Choroid plexus epithelial cell (primary cell): Measurements from ENCODE around the gene LRFN2.

ENCODE experiments used
- DNase-seq: peaks from one replicate; pipeline ENCODE4 v3.0.0-alpha.2; 2010; ENCODE audit warnings: low read depth
- H3K4me3 ChIP-seq: 2 replicates; pipeline ENCODE4 v1.5.1; 2011; ENCODE audit warnings: low read depth, mild to moderate bottlenecking, control low read depth, low read length, moderate library complexity
- CTCF ChIP-seq: conservative IDR thresholded peaks from 2 replicates; pipeline ENCODE4 v1.5.1; 2011; ENCODE audit warnings: low read depth, mild to moderate bottlenecking, control low read depth, inconsistent platforms, low read length, moderate library complexity

The LRFN2 gene

GRCh38 chr6:40559056-40559455 lies 28.1 kb downstream of the LRFN2 start:
- DNase-seq: no peak
- TF ChIP-seq CTCF: no peak
- H3K4me3 ChIP-seq: no peak overlapping the region

GRCh38 chr6:40558102-40558501 lies 29.1 kb downstream of the LRFN2 start:
- no peak for TF ChIP-seq CTCF
- H3K4me3 ChIP-seq: no peak overlapping the region
- DNase-seq: no peak

DNA sequence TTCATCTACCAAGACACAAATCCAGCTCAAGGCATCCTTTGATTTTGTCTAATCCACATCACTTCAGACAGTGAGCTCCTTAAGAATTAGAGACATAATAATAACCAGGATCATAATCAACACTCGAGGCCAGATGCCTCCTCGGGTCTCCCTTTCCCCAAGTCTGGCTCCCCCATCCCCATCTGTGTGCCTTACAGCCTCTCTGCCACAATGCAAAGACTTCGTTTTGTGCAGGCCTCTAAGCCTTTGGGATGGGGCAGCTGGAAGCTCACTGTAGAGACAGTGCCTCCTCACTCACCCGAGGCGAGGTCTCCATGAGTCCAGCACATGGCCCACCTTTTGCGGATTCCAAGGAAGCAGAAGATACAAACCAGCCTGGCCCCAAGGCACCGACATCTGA lies 30.3 kb downstream of the LRFN2 start:
- no peak overlapping the region for H3K4me3 ChIP-seq
- no peak for DNase-seq
- TF ChIP-seq CTCF: no peak

DNA sequence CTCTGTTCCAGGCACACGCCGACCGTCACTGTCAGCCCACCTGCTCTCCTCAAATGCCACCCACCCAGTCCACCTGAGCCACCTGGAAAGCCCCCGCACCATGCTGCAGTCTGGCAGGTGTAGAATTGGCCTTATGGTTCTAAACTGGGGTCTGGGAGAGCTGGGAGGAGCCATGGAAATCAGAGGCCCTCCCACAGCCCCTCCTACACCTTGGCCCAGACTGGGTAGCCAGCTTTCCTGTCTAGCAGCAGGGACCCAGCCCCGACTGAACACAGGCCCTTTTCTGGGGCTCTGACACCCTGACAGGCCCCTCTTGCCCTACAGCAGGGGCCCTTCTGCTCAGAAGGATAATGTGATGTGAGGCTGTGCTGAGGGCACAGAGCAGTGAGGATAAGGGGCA lies 31.1 kb downstream of the LRFN2 start:
- TF ChIP-seq CTCF: no peak

GRCh38 chr6:40555092-40555491 lies 32.1 kb downstream of the LRFN2 start:
- H3K4me3 ChIP-seq: no peak overlapping the region
- no peak for TF ChIP-seq CTCF
- no peak for DNase-seq

More for the DNA sequence above, 31.1 kb downstream of the LRFN2 start:
- no peak overlapping the region for H3K4me3 ChIP-seq
- no peak for DNase-seq

GRCh38 chr6:40552941-40553340 lies 34.2 kb downstream of the LRFN2 start:
- DNase-seq: no peak
- no peak overlapping the region for H3K4me3 ChIP-seq
- TF ChIP-seq CTCF: no peak

GRCh38 chr6:40551966-40552505 lies 35.1 kb downstream of the LRFN2 start:
- TF ChIP-seq CTCF: no peak
- H3K4me3 ChIP-seq: no peak overlapping the region
- no peak for DNase-seq
